GM12874 (cell line): ENCODE results near the gene UMPS.

Experiments
- CTCF ChIP-seq: IDR thresholded peaks from 2 replicates; pipeline ENCODE4 v1.5.1; 2011; ENCODE audit warnings: low read depth, mild to moderate bottlenecking, control low read depth, low read length, moderate library complexity; ENCODE audit not compliant: insufficient read depth

Gene UMPS

GRCh38 chr3:124766113-124767095, 36.2 kb downstream of the UMPS start:
- TF ChIP-seq CTCF: no peak

- TF ChIP-seq CTCF: no peak
Observed at GRCh38 chr3:124767264-124767663, 37.0 kb downstream of the UMPS start.

GRCh38 chr3:124767691-124768090, 37.4 kb downstream of the UMPS start:
- TF ChIP-seq CTCF: no peak

GRCh38 chr3:124768812-124769211, 38.6 kb downstream of the UMPS start:
- peak; percentile 24; the same call in 1 of the 2 replicates for TF ChIP-seq CTCF

- TF ChIP-seq CTCF: no peak
Observed at GRCh38 chr3:124769462-124769861, 39.2 kb downstream of the UMPS start.

- no peak for TF ChIP-seq CTCF
Observed at GRCh38 chr3:124770336-124771082, 40.3 kb downstream of the UMPS start.

- no peak for TF ChIP-seq CTCF
Observed at GRCh38 chr3:124771083-124771445, 40.8 kb downstream of the UMPS start.
